ENCODE results near the gene CPNE9. TPM values are rescaled to one million over a fixed set of nuclear protein-coding genes. Genes with fewer than 3 reads are reported as not detected.

Gene CPNE9
- total RNA-seq, 1 donor from 2014 or later = not detected

DNA sequence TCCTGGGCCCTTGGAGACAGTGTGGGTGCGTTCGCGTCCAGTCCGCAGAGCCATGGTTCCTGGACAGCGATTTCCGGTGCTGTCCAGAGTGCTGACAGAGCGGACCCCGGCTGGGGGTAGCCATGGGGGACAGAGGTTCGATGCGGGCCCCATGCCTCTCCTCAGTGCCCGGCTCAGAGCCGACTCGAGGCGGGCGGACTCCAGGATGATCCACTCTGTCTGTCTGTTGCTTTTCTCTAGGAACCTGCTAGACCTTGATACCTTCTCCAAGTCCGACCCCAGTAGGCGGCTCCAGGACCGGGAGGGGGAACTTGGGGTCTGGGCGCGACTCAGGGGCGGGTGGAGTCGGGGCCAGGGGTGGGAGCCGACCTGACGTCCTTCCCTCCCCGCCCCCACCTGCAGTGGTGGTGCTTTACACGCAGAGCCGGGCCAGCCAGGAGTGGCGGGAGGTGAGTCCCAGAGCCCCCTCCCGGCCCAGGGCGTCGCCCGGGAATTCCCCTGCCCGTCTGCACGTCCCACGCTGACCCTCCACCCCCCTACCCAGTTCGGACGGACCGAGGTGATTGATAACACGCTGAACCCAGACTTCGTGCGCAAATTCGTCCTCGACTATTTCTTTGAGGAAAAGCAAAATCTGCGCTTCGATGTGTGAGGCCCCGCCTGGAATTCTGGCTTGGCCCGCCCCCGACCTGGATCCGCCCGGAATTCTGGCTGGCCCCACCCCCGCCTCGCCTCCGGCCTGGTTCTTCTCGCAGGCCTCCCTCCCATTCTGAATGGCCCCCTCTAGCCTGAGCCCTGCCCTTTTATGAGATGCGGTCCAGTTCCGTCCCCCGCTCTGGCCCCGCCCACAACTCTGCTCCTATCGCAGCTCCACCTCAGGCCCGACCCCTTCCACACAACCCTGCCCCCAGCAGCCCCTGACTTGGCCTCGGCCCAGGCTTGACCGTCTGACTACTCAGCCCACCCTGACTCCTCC is 1.0 kb downstream of the CPNE9 start:
- no peaks in the 10 kb centered on the region for H3K9me3 Mint-ChIP-seq (ENCODE audit: low read depth)
- peak overlapping the region; percentile 70 for H3K4me3 Mint-ChIP-seq (ENCODE audit: unreplicated experiment)
- H3K4me1 Mint-ChIP-seq (ENCODE audit: low read depth) = peaks cover 11% of the 10 kb centered on the region
- H3K36me3 Mint-ChIP-seq (ENCODE audit: low read depth) = peaks cover 6% of the 10 kb centered on the region
- no peak overlapping the region for H3K27ac Mint-ChIP-seq (ENCODE audit: unreplicated experiment)
- TF ChIP-seq, protein P1, sequence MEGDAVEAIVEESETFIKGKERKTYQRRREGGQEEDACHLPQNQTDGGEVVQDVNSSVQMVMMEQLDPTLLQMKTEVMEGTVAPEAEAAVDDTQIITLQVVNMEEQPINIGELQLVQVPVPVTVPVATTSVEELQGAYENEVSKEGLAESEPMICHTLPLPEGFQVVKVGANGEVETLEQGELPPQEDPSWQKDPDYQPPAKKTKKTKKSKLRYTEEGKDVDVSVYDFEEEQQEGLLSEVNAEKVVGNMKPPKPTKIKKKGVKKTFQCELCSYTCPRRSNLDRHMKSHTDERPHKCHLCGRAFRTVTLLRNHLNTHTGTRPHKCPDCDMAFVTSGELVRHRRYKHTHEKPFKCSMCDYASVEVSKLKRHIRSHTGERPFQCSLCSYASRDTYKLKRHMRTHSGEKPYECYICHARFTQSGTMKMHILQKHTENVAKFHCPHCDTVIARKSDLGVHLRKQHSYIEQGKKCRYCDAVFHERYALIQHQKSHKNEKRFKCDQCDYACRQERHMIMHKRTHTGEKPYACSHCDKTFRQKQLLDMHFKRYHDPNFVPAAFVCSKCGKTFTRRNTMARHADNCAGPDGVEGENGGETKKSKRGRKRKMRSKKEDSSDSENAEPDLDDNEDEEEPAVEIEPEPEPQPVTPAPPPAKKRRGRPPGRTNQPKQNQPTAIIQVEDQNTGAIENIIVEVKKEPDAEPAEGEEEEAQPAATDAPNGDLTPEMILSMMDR (IDR thresholded peaks at IDR 0.05) = no peak
- peaks cover 19% of the 10 kb centered on the region for H3K27me3 Mint-ChIP-seq (ENCODE audit: low read depth)
- no peak for DNase-seq (ENCODE audit: low spot score)

DNA sequence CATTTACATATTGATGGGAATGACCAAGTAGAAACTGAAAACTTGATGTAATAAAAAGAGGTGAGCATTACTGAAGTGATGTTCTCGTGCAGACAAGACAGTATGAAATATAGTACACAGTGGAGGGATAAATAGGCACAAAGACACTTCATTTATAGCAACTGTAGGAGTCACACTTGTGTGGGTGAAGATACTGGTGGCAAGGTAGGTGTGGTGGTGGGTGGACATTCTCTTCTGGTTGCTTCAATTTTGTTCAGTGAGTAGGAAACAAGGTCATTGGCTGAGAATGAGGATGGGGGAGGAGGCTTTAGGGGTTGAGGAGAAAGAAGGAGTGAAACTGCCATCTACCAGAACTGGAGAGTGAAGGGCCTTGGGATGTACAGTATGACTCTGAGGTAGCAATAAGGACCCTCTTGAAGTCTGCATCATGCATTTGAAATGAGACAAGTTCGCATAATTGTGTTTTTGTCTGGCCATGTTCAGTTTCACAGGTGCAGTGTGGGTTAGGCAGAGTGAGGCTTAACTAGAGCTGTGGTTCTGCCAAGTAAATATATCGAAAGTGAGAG is 6.6 kb downstream of the CPNE9 start:
- H3K9me3 Mint-ChIP-seq (ENCODE audit: low read depth) = no peaks in the 10 kb centered on the region
- no peak for DNase-seq (ENCODE audit: low spot score)
- H3K27ac Mint-ChIP-seq (ENCODE audit: unreplicated experiment) = no peak overlapping the region
- H3K4me3 Mint-ChIP-seq (ENCODE audit: unreplicated experiment) = no peak overlapping the region
- no peaks in the 10 kb centered on the region for H3K36me3 Mint-ChIP-seq (ENCODE audit: low read depth)
- TF ChIP-seq, protein P1 (IDR thresholded peaks at IDR 0.05) = no peak
- peaks cover 37% of the 10 kb centered on the region for H3K27me3 Mint-ChIP-seq (ENCODE audit: low read depth)
- peaks cover 1% of the 10 kb centered on the region for H3K4me1 Mint-ChIP-seq (ENCODE audit: low read depth)

- H3K27ac Mint-ChIP-seq (ENCODE audit: unreplicated experiment) = no peak overlapping the region
- TF ChIP-seq, protein P1 (IDR thresholded peaks at IDR 0.05) = no peak
- no peaks in the 10 kb centered on the region for H3K36me3 Mint-ChIP-seq (ENCODE audit: low read depth)
- no peak overlapping the region for H3K4me3 Mint-ChIP-seq (ENCODE audit: unreplicated experiment)
- DNase-seq (ENCODE audit: low spot score) = no peak
- peaks cover 5% of the 10 kb centered on the region for H3K4me1 Mint-ChIP-seq (ENCODE audit: low read depth)
- no peaks in the 10 kb centered on the region for H3K9me3 Mint-ChIP-seq (ENCODE audit: low read depth)
- H3K27me3 Mint-ChIP-seq (ENCODE audit: low read depth) = peaks cover 32% of the 10 kb centered on the region
Observed at GRCh38 chr3:9712415-9712814, 8.8 kb downstream of the CPNE9 start.

DNA sequence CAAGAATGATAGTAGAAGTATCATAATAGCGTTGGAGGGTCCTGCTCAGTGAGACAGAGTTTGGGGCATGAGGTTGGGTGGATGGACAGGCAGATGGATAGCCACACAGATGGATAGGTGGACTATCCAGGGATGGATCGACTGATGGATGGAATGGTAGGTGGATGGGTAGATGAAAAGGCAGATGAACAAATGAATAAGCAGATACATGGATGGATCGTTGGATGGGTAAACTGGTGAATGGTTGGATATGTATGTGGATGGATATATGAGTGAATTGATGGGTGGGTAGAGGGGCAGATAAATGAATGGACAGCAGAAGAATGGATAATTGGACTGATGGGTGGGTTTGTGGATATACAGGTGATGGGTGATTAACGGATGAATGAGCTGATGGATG is 9.5 kb downstream of the CPNE9 start:
- H3K27me3 Mint-ChIP-seq (ENCODE audit: low read depth) = peaks cover 37% of the 10 kb centered on the region
- H3K4me1 Mint-ChIP-seq (ENCODE audit: low read depth) = peaks cover 5% of the 10 kb centered on the region
- H3K27ac Mint-ChIP-seq (ENCODE audit: unreplicated experiment) = no peak overlapping the region
- no peak overlapping the region for H3K4me3 Mint-ChIP-seq (ENCODE audit: unreplicated experiment)
- no peaks in the 10 kb centered on the region for H3K36me3 Mint-ChIP-seq (ENCODE audit: low read depth)
- H3K9me3 Mint-ChIP-seq (ENCODE audit: low read depth) = no peaks in the 10 kb centered on the region
- no peak for DNase-seq (ENCODE audit: low spot score)
- TF ChIP-seq, protein P1 (IDR thresholded peaks at IDR 0.05) = no peak

DNA sequence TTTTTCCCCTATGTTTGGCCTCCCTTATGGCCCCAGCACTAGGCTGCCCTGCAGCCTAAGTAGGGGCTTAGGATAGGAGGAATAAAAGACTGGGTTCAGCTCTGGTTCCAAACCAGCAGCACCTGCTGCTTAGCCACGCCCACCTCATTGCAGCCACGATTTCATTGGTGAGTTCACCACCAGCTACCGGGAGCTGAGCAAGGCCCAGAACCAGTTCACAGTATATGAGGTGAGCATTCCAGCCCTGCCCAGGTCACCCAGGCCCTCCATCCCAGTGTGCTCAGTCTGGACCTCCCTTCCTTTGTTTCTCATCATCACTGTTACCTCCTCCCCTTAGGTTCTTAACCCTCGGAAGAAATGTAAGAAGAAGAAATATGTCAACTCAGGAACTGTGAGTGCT is 11.5 kb downstream of the CPNE9 start:
- TF ChIP-seq, protein P1 (IDR thresholded peaks at IDR 0.05) = no peak
- Mint-ChIP-seq H3K27me3 (ENCODE audit: low read depth) (peaks cover 44% of the 10 kb centered on the region), H3K9me3 (ENCODE audit: low read depth) (no peaks in the 10 kb centered on the region), H3K4me3 (ENCODE audit: unreplicated experiment) (no peak overlapping the region), H3K27ac (ENCODE audit: unreplicated experiment) (no peak overlapping the region), H3K36me3 (ENCODE audit: low read depth) (no peaks in the 10 kb centered on the region), H3K4me1 (ENCODE audit: low read depth) (peaks cover 5% of the 10 kb centered on the region)
- no peak for DNase-seq (ENCODE audit: low spot score)
